ENCODE data around the gene ABLIM2.

The ABLIM2 gene

DNA sequence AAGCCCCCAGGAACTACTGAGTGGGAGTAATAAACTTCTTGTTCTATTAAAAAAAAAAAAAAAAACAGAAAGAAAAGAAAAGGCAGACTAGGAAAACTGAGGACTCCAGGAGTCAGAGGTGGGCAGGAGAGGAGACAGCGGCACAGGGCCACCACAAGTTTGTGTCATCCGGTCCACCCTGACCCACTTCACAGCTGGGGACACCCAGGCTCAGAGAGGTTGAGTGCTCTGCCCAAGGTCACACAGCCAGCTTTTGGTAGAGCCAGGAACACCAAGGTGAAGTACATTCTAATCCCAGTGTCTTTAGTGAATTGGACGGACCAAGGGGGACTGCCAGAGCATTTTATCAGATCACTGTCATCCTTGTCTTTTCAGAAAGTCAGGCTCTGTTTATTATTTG, 16.4 kb upstream of the ABLIM2 start:
- no peak for DNase-seq (ENCODE audit: low read depth)

DNA sequence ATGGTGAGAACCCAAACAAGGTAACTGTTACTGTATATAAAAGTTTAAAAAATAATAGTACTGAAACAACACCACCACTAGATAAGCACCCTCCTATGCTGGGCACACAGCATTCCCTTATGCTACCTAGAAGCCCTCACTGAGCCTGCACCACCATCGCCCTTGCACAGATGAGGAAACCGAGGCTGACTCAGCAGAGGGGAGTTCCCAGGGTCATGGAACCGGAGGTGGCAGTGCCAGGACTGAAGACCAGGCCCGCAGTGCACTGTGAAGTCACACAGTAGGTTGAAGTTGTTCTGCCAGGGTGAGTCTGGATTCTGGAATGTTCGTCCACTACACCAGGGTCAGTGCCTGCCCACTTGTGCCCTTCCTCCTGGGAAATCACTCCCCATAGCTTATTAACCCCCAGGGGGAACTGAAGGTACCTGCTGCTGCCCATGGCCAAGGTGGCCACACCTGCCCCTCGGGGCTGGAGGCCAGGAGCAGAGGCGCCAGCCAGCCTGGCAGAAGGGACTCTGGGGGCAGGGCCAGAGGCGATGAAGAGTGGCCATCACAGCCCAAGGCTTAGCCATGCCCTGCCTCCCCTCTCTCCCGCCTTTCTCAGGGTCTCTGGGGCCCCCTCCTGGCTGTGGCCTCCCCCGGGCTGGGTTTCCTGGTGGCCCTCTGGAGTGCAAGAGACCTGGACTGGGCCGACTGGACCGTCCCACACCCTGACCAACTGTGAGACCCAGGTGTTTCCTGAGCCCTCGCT, 15.1 kb upstream of the ABLIM2 start:
- no peak for DNase-seq (ENCODE audit: low read depth)

- DNase-seq (ENCODE audit: low read depth), result no peak
These were observed 13.6 kb upstream of the ABLIM2 start for GRCh38 chr4:8171984-8172924.

DNA sequence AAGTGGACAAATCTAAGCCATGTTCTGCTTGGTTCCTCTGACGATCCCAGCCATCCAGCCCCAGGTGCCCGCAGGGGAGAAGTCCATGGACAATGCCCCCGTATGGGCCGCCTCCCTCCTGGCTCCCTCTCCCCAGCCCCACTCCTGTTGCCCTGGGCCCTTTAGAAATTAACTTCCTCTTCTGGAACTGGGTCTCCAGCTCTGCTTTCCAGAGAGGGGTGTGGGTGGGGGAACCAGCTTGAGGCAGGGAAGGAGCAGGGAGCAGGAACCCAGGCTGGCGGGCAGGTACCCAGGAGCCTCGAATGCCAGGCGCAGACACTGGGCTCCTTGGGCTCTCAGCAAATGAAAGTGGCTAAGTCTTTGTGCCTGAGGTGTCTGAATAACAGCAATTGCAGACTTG, 12.7 kb upstream of the ABLIM2 start:
- no peak for DNase-seq (ENCODE audit: low read depth)

DNA sequence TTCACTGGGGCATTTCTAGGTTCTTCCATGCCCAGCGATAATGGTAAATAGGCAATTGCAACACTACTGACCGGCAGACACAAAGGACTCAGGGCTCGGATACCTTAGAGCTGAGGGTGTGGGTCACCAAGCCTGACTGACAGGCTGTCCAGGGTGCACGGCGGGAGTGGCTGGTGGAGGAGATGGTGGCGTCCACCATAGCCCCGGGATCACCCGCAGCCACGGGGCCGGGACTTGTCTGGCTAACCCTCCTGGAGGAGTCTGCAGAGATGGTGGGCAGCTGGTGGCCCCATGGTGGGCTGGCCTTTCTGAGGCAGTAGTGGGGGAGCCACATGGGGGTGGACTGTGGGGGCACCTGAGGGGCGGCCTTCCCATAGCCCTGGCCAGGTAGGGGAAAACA, 11.7 kb upstream of the ABLIM2 start:
- no peak for DNase-seq (ENCODE audit: low read depth)

GRCh38 chr4:8169763-8170162, 11.2 kb upstream of the ABLIM2 start:
- no peak for DNase-seq (ENCODE audit: low read depth)

DNA sequence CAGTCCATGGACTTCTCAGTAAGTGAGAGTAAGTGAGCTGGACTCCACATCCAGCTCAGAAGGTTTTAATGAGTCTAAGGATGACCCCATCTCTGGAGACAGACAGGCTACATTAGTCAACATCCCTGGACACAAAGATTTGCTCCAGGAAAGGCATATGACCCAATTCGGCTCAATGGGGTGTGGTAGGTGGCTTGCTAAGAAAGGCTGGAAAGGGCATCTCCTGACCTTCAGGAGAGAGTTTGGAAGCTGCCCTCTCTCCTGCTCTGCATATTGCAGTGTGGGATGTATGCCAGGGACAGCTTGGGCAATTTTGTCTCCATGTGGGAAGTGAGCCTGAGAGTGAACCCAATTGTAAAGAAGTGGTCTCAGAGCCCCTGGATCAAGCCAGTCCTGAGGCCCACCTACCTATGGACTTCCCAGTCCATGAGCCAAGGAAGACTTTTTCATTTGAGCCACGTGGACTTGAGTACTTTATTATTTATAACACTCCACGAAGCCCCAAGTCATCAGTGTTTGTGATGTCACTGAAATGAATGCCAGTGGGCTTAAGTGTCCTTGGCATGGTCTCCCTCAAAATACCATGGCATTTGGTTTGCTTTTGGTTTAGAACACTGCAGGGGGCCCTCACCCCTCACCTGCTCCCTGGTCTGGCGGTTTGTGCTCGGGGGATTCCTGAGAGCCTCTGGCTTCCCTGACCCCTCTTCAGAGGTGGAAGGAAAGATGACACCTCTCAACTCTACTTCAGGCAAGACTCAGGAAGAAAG, 10.4 kb upstream of the ABLIM2 start:
- no peak for DNase-seq (ENCODE audit: low read depth)

GRCh38 chr4:8168232-8168631, 9.6 kb upstream of the ABLIM2 start:
- DNase-seq (ENCODE audit: low read depth), result no peak

DNA sequence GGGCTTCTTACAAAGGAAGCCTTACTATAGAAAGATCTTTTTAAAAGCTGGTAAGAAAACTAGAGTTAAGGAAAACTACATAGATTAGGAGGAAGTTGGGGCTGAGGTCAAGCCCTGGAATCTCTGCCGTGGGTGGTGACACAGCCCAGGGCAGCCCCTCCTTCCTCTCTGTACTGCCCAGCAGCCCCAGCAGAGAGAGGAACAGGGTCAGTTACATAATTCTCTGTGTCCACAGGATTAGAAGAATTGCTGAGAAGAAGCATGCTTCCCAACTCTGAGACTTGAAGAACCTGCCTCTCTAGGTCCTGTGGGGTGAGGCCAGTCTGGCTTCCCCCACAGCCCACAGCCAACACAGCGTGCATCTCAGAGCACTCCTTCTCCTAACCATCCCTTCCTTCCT, 9.2 kb upstream of the ABLIM2 start:
- no peak for DNase-seq (ENCODE audit: low read depth)

DNA sequence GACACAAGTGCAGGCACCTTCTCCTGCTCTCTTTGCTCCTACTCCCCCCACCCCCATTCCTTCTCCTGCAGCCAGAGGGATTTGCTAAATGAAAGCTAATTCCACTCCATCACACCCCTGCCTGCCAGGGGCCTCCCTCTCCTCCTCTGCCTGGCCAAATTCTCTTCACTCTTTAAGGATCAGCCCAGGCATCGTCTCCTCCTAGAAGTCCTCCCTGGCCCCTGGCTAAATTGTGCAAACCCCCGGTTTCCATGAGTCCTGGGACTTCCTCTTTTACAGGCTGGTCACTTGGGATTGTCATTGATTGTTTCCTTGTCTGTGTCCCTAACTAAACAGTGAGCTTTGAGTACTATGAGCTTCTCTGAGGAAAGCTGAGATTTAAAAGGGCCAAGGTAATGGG, 8.7 kb upstream of the ABLIM2 start:
- DNase-seq (ENCODE audit: low read depth), result no peak

- DNase-seq (ENCODE audit: low read depth), result no peak
These were observed 6.8 kb upstream of the ABLIM2 start for GRCh38 chr4:8165374-8165896.

- no peak for DNase-seq (ENCODE audit: low read depth)
These were observed 6.1 kb upstream of the ABLIM2 start for GRCh38 chr4:8164687-8165086.

DNA sequence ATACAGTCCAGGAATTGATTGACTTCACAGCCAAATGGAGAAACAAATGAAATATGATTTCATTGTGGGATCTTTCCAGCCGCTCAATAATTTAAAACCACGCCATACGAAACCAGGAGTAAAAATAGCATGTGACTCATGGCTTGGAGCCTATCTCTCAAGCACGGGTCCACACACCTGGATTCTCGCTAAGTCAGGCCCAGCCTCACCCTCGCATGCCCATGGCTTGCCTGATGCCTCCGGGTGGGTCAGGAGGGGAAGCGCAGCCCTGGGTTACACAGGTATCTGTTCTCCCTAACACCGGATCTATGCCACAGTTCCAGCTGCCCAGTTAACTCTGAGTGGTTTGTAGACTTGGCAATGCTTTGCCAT, 5.6 kb upstream of the ABLIM2 start:
- no peak for DNase-seq (ENCODE audit: low read depth)

GRCh38 chr4:8163436-8164193, 5.0 kb upstream of the ABLIM2 start:
- DNase-seq (ENCODE audit: low read depth), result no peak

DNA sequence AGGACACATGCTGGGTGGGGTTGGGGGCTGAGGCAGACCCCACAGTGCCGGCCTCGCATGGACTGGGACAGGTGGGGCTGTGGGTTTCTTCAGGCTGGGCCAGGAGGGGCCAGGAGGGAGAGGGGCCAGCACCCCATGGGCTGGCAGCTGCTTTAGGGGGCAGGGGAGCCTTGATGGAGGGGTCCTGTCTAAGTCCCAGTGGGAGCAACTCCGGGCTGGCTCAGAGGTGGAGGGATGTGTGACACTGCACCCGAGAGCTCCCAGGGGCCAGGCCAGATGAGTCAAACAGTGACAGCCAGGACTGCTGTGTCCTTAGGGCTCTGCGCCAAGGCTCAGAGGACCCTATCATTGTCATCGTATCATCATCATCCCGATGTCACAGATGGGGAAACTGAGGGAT, 4.4 kb upstream of the ABLIM2 start:
- no peak for DNase-seq (ENCODE audit: low read depth)

DNA sequence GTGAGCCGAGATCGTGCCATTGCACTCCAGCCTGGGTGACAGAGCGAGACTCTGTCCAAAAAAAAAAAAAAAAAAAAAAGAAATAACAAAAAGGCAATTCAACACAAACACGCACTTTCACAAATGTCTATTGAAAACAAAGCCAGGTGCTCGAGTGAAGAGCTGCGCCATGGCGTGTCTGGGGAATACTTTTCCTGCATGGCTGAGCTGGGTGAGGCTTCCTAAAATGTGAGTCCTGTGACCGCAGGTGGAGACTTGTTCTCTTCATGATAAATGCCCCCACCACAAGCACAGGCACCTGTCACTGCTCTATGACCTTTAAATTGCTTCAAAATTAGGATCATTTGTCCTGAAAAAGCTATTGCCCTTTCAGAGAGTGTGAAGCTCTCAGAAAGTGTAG, 4.0 kb upstream of the ABLIM2 start:
- no peak for DNase-seq (ENCODE audit: low read depth)

DNA sequence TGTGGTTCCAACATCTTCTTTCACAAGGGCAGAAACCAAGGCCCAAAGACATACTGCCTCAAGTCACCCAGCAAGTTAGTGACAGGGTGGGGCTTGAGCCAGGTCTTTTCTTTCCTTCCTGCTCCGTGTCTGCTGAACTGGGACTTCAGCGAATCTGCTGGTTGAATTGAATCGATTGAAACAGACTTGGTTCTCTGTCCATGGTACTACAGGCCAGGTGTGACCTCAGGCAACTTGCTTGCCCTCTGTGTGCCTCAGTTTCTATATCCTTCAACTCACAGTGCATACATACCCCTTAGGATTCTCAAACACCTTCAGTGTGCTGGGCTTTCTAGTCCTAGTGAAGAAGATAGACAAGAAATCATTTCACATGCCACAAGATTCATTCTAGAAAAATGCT, 2.0 kb upstream of the ABLIM2 start:
- DNase-seq (ENCODE audit: low read depth), result no peak

GRCh38 chr4:8160233-8160560, 1.6 kb upstream of the ABLIM2 start:
- DNase-seq (ENCODE audit: low read depth), result no peak

GRCh38 chr4:8159537-8160232, 1.1 kb upstream of the ABLIM2 start:
- DNase-seq (ENCODE audit: low read depth), result no peak

GRCh38 chr4:8157944-8158709, 486 bp downstream of the ABLIM2 start:
- DNase-seq (ENCODE audit: low read depth), result no peak
